Mesenchymal stem cell (in vitro differentiated cells and primary cell): Measurements from ENCODE around the gene ELN.
A peak's percentile ranks its signal among the peaks of the same experiment; 100 is the strongest.

Source experiments
- DNase-seq: peaks from one replicate; pipeline ENCODE4 v3.0.0-alpha.2; 2013
- H2AFZ ChIP-seq: one replicate; pipeline ENCODE4 v1.6.1; 2013; ENCODE audit warnings: low read depth, mild to moderate bottlenecking, control low read depth, inconsistent platforms, low read length, moderate library complexity
- H2AK5ac ChIP-seq: 2 replicates; pipeline ENCODE4 v1.6.1; 2013; ENCODE audit warnings: low read length, moderate library complexity, mild to moderate bottlenecking, inconsistent platforms; ENCODE audit not compliant: severe bottlenecking
- H2BK120ac ChIP-seq: one replicate; pipeline ENCODE4 v1.6.1; 2013; ENCODE audit warnings: low read depth, mild to moderate bottlenecking, inconsistent platforms, low read length, moderate library complexity
- H2BK12ac ChIP-seq, 2 experiments: one replicate each; pipeline ENCODE4 v1.6.1; 2013; ENCODE audit warnings: inconsistent platforms in 2 of 2, low read length in 2 of 2, mild to moderate bottlenecking in 2 of 2, moderate library complexity in 2 of 2, control low read depth in 1 of 2
- H2BK15ac ChIP-seq: one replicate; pipeline ENCODE4 v1.6.1; 2013; ENCODE audit warnings: mild to moderate bottlenecking, low read depth, inconsistent platforms; ENCODE audit not compliant: poor library complexity, severe bottlenecking
- H2BK5ac ChIP-seq: 2 replicates; pipeline ENCODE4 v1.6.1; 2013; ENCODE audit warnings: low read depth, mild to moderate bottlenecking, low read length, control low read depth, inconsistent platforms; ENCODE audit not compliant: poor library complexity, severe bottlenecking
- H3K14ac ChIP-seq, 2 experiments: one replicate each; pipeline ENCODE4 v1.6.1; 2013; ENCODE audit warnings: inconsistent platforms in 2 of 2, low read length in 2 of 2, control low read depth in 1 of 2, mild to moderate bottlenecking in 1 of 2, moderate library complexity in 1 of 2
- H3K18ac ChIP-seq, 2 experiments: one replicate each; pipeline ENCODE4 v1.6.1; 2013; ENCODE audit warnings: inconsistent platforms in 2 of 2, low read length in 2 of 2, control low read depth in 1 of 2, low read depth in 1 of 2, mild to moderate bottlenecking in 1 of 2
- H3K23ac ChIP-seq, 2 experiments: one replicate each; pipeline ENCODE4 v1.6.1; 2013; ENCODE audit warnings: inconsistent platforms in 2 of 2, low read length in 2 of 2, mild to moderate bottlenecking in 2 of 2, moderate library complexity in 2 of 2, control low read depth in 1 of 2
- H3K27ac ChIP-seq: 2 replicates; pipeline ENCODE4 v1.5.1; 2013; ENCODE audit warnings: mild to moderate bottlenecking, moderate library complexity, low read length, control low read depth, inconsistent platforms; ENCODE audit not compliant: poor library complexity, severe bottlenecking
- H3K27me3 ChIP-seq, 2 experiments: 2 replicates each; pipeline versions ENCODE4 v1.6.1 to v1.7.0; 2013; ENCODE audit warnings: low read length in 2 of 2, mild to moderate bottlenecking in 2 of 2, moderate library complexity in 2 of 2, control low read depth in 1 of 2, inconsistent platforms in 1 of 2; ENCODE audit not compliant: control insufficient read depth in 1 of 2, insufficient read depth in 1 of 2
- H3K36me3 ChIP-seq, 2 experiments: 2 replicates each; pipeline versions ENCODE4 v1.6.1 to v1.7.0; 2013; ENCODE audit warnings: low read length in 2 of 2, control low read depth in 1 of 2, inconsistent platforms in 1 of 2, low read depth in 1 of 2, mild to moderate bottlenecking in 1 of 2; ENCODE audit not compliant: insufficient read depth in 2 of 2, control insufficient read depth in 1 of 2
- H3K4ac ChIP-seq, 2 experiments: one replicate each; pipeline ENCODE4 v1.6.1; 2013; ENCODE audit warnings: inconsistent platforms in 2 of 2, low read length in 2 of 2, mild to moderate bottlenecking in 2 of 2, moderate library complexity in 2 of 2, control low read depth in 1 of 2, low read depth in 1 of 2
- H3K4me1 ChIP-seq: 2 replicates; pipeline ENCODE4 v1.6.1; 2013; ENCODE audit warnings: low read depth, low read length, control low read depth; ENCODE audit not compliant: control insufficient read depth, insufficient read depth
- H3K4me2 ChIP-seq: 2 replicates; pipeline ENCODE4 v1.6.1; 2013; ENCODE audit warnings: low read length, mild to moderate bottlenecking, inconsistent platforms; ENCODE audit not compliant: poor library complexity, severe bottlenecking
- H3K4me3 ChIP-seq, 2 experiments: 2 replicates each; pipeline versions ENCODE4 v1.5.1 to v1.7.0; 2013; ENCODE audit warnings: low read length in 2 of 2, mild to moderate bottlenecking in 2 of 2, control low read depth in 1 of 2, low read depth in 1 of 2; ENCODE audit not compliant: insufficient read depth in 1 of 2
- H3K79me1 ChIP-seq: replicated peaks from 2 replicates; pipeline ENCODE4 v1.6.1; 2013; ENCODE audit warnings: mild to moderate bottlenecking, control low read depth, low read length, inconsistent platforms; ENCODE audit not compliant: poor library complexity, severe bottlenecking
- H3K9ac ChIP-seq: 2 replicates; pipeline ENCODE4 v1.7.0; 2013; ENCODE audit warnings: mild to moderate bottlenecking, low read length, moderate library complexity
- H3K9me3 ChIP-seq: 2 replicates; pipeline ENCODE4 v1.7.0; 2013; ENCODE audit warnings: mild to moderate bottlenecking, low read length; ENCODE audit not compliant: control insufficient read depth
- H4K8ac ChIP-seq: one replicate; pipeline ENCODE4 v1.6.1; 2013; ENCODE audit warnings: inconsistent platforms, mild to moderate bottlenecking, low read length, moderate library complexity
- H4K91ac ChIP-seq: one replicate; pipeline ENCODE4 v1.6.1; 2013; ENCODE audit warnings: mild to moderate bottlenecking, low read length, inconsistent platforms
- WGBS: methylation state at CpG from one replicate; pipeline ENCODE4 v1.1.7; 2013; ENCODE audit warnings: mixed read lengths; 5-methylcytosine and 5-hydroxymethylcytosine counted together

Gene ELN

DNA sequence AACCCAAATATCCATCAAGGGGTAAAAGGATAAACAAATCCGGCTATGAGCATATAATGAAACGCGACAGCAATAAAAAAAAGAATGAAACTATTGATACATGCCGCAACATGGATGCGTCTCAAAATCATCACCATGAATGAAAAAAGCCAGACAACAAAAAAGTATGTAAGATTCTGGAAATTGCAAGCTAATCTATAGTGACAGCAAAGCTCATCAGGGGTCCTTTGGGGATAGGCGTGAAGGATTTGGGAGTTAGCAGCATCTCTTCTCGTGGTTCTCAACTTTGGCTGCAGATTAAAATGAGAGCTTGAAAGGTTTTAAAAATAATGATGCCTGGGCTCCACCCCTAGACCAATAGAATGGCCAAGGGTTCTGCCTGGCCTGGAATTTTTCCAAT lies 46.0 kb upstream of the ELN start:
- H4K91ac ChIP-seq: no peak overlapping the region
- H3K4me2 ChIP-seq: no peak overlapping the region
- H2AK5ac ChIP-seq: no peak overlapping the region
- H3K9ac ChIP-seq: no peak overlapping the region
- no peak overlapping the region for H3K14ac ChIP-seq
- H3K4me3 ChIP-seq: no peak overlapping the region
- no peaks in the 10 kb centered on the region for H3K79me1 ChIP-seq
- no peaks in the 10 kb centered on the region for H3K9me3 ChIP-seq
- H3K27ac ChIP-seq: no peak overlapping the region
- no peak overlapping the region for H4K8ac ChIP-seq
- no peak overlapping the region for H3K4ac ChIP-seq
- no peak overlapping the region for H2BK120ac ChIP-seq
- no peak overlapping the region for H2BK15ac ChIP-seq
- peaks cover 0 to 8% of the 10 kb centered on the region in 2 experiments for H3K36me3 ChIP-seq
- 93% methylated on average over 7 of the region's 7 CpGs for WGBS
- no peak for DNase-seq
- H2AFZ ChIP-seq: no peak overlapping the region
- peaks cover 11 to 26% of the 10 kb centered on the region in 2 experiments for H3K27me3 ChIP-seq
- H3K4me1 ChIP-seq: peaks cover 4% of the 10 kb centered on the region
- H2BK5ac ChIP-seq: no peak overlapping the region
- no peak overlapping the region for H3K23ac ChIP-seq
- no peak overlapping the region for H3K18ac ChIP-seq
- no peak overlapping the region for H2BK12ac ChIP-seq

DNA sequence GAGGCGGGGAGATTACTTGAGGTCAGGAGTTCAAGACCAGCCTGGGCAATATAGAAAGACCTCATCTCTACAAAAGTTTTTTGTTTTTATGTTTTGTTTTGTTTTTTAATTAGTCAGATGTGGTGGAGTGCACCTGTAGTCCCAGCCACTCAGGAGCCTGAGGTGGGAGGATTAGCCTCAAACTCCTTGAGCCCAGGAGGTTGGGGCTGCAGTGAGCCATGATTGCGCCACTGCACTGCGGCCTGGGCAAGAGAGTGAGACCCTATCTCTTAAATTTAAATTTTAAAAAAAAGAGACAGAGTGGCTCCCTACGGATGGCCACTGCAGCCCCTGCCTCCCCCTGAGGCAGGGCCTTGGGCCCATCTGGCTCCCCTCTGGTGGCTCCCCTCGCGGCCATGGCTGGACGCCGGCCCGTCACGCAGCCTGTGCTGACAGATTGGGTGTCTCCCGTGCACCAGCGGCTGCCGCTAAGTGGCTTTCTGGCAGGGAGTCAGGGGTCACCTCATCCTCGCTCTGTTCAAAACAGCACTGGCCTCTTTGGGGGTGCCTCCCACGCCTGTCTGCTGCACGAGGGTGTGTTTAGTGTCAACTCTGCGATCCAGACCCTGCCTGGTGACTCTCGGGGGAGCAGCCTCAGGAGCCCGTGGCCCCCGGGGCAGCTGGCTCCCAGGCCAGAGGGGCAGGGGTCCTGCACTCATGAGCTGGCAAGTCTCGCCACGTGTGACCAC lies 44.4 kb upstream of the ELN start:
- no peak overlapping the region for H3K9ac ChIP-seq
- 80% methylated on average over 22 of the region's 22 CpGs for WGBS

DNA sequence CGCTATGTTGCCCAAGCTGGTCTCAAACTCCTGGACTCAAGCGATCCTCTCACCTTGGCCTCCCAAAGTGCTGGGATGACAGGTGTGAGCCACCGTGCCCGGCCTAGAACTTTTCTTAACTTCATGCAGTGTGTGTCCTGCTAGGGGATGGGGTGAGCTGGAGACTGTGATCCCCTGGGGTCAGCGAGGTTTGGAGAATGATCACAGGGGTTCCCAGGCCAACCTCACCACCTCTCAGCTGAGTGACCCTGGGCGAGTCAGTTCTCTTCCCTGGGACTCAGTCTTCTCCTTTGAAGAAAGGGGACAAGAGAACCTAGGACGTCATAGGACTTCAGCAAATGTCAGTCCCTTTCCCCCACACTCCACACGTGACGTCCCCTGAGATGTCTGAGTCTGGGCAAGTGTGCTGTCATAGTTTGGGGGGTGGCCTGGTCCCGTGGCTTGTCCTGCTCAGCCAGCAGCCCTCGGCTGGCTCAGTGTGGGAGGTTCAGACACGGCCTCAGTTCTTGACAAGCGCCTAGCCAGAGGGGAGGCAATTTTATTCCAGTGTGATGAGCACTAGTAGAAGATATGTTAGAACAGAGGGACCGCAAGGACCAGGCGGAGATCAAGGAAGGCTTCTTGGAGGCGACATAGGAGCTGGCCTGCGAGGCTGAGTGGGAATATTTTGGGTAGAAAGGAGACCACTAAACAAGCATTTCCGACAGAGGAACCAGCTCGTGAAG lies 43.3 kb upstream of the ELN start:
- H3K9ac ChIP-seq: no peak overlapping the region
- no peak overlapping the region for H4K91ac ChIP-seq
- H3K9me3 ChIP-seq: no peaks in the 10 kb centered on the region
- H3K4ac ChIP-seq: no peak overlapping the region
- H2AFZ ChIP-seq: no peak overlapping the region
- peaks cover 1% of the 10 kb centered on the region for H3K4me1 ChIP-seq
- H2BK12ac ChIP-seq: no peak overlapping the region
- H3K4me3 ChIP-seq: no peak overlapping the region
- H2BK5ac ChIP-seq: no peak overlapping the region
- no peak overlapping the region for H3K23ac ChIP-seq
- no peak overlapping the region for H2AK5ac ChIP-seq
- no peak overlapping the region for H3K27ac ChIP-seq
- H3K27me3 ChIP-seq: peaks cover 6 to 14% of the 10 kb centered on the region in 2 experiments
- no peak for DNase-seq
- no peak overlapping the region for H2BK120ac ChIP-seq
- H3K36me3 ChIP-seq: peaks cover 0 to 4% of the 10 kb centered on the region in 2 experiments
- H3K18ac ChIP-seq: no peak overlapping the region
- no peaks in the 10 kb centered on the region for H3K79me1 ChIP-seq
- 88% methylated on average over 19 of the region's 19 CpGs for WGBS
- H3K14ac ChIP-seq: no peak overlapping the region
- H4K8ac ChIP-seq: peak overlapping the region; percentile 17
- no peak overlapping the region for H2BK15ac ChIP-seq
- H3K4me2 ChIP-seq: no peak overlapping the region

More for the DNA sequence above, 44.4 kb upstream of the ELN start:
- Histone ChIP-seq H3K36me3 (peaks cover 0 to 4% of the 10 kb centered on the region in 2 experiments), H3K4ac (no peak overlapping the region), H4K91ac (peak overlapping the region; percentile 47), H3K27ac (no peak overlapping the region), H2BK5ac (no peak overlapping the region), H3K23ac (no peak overlapping the region), H3K4me2 (no peak overlapping the region), H4K8ac (no peak overlapping the region), H3K79me1 (no peaks in the 10 kb centered on the region), H2BK12ac (no peak overlapping the region), H2AFZ (no peak overlapping the region), H3K18ac (no peak overlapping the region), H2BK15ac (no peak overlapping the region), H3K4me1 (peaks cover 1% of the 10 kb centered on the region), H2AK5ac (no peak overlapping the region), H3K14ac (no peak overlapping the region), H2BK120ac (no peak overlapping the region), H3K27me3 (peaks cover 6 to 14% of the 10 kb centered on the region in 2 experiments), H3K4me3 (no peak overlapping the region), H3K9me3 (no peaks in the 10 kb centered on the region)
- DNase-seq: no peak

DNA sequence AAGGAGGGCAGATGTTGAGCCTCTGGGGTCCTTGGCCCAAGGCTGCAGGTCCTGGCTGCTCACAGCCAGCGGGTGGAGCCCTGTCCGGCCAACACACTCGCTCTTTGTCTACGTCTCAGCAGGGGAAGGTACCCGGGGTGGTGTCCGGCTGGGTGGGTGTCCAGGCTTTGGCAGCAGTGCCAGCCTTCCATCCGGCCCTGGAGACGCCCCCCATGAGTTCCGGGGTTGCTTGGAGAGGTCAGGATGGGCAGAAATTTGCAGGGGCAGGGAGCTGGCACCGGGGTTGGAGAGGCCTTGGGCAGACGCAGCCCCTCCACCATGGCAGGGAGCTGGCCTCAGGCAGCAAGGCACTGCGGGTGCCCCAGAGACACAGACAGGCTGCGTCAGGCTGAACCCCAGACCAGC lies 42.2 kb upstream of the ELN start:
- Histone ChIP-seq H3K36me3 (peaks cover 0 to 4% of the 10 kb centered on the region in 2 experiments), H3K27ac (no peak overlapping the region), H4K8ac (no peak overlapping the region), H3K4me1 (peaks cover 1% of the 10 kb centered on the region), H3K18ac (no peak overlapping the region), H3K23ac (no peak overlapping the region), H3K4me3 (peak overlapping the region in 1 of 2 experiments; percentile 42), H2AK5ac (no peak overlapping the region), H3K4me2 (no peak overlapping the region), H4K91ac (no peak overlapping the region), H2BK12ac (no peak overlapping the region), H3K9ac (peak overlapping the region; percentile 55), H3K79me1 (no peaks in the 10 kb centered on the region), H3K27me3 (peaks cover 6 to 14% of the 10 kb centered on the region in 2 experiments), H2BK5ac (no peak overlapping the region), H2BK120ac (no peak overlapping the region), H2BK15ac (no peak overlapping the region), H3K14ac (no peak overlapping the region), H3K9me3 (no peaks in the 10 kb centered on the region), H2AFZ (no peak overlapping the region), H3K4ac (no peak overlapping the region)
- no peak for DNase-seq
- WGBS: 87% methylated on average over 13 of the region's 13 CpGs
